Heart right ventricle (tissue), 16 donors: Measurements from ENCODE around the gene FBL. TPM values are rescaled to one million over a fixed set of nuclear protein-coding genes. Genes with fewer than 3 reads are reported as not detected.

Experiments
- ATAC-seq, 8 donors: fragments of 200-7000 bp; cut with Tn5 transposase; one replicate each; pipeline ENCODE4 v1.9.1; 2020; ENCODE audit warnings: mild to moderate bottlenecking in 8 of 8, moderate library complexity in 8 of 8, moderate number of reproducible peaks in 1 of 8
- DNase-seq, 2 donors: peaks; one replicate each; pipeline ENCODE4 v3.0.0-alpha.2; 2020
- H3K27ac ChIP-seq, 10 donors: fragments of 200-600 bp; sonication (generic) in 2 of 10; one replicate each; pipeline versions ENCODE4 v1.5.0 to v1.8.0; 2020 to 2022; ENCODE audit warnings: mild to moderate bottlenecking in 3 of 10
- H3K27me3 ChIP-seq, 7 donors: fragments of 200-600 bp; one replicate each; pipeline ENCODE4 v1.8.0; 2021 to 2022; ENCODE audit warnings: mild to moderate bottlenecking in 2 of 7
- H3K36me3 ChIP-seq, 9 donors: fragments of 200-600 bp; sonication (generic) in 1 of 9; one replicate each; pipeline versions ENCODE4 v1.5.0 to v1.8.0; 2020 to 2022; ENCODE audit warnings: mild to moderate bottlenecking in 2 of 9
- H3K4me1 ChIP-seq, 9 donors: fragments of 200-600 bp; sonication (generic) in 1 of 9; one replicate each; pipeline versions ENCODE4 v1.5.0 to v1.8.0; 2020 to 2022; ENCODE audit warnings: mild to moderate bottlenecking in 4 of 9
- H3K4me3 ChIP-seq, 10 donors: fragments of 200-600 bp; sonication (generic) in 2 of 10; one replicate each; pipeline versions ENCODE4 v1.5.0 to v1.8.0; 2020 to 2022; ENCODE audit warnings: mild to moderate bottlenecking in 7 of 10, moderate library complexity in 2 of 10
- H3K9me3 ChIP-seq, 11 donors: fragments of 200-600 bp in 10 of 11; sonication (generic) in 2 of 11; one replicate each; pipeline versions ENCODE4 v1.5.0 to v1.8.0; 2013 to 2022; ENCODE audit warnings: mild to moderate bottlenecking in 2 of 11, control low read depth in 1 of 11, moderate library complexity in 1 of 11
- WGBS, 2 donors: extraction: QIAGEN DNeasy Blood & Tissue Kit; methylation state at CpG; one replicate each; pipeline ENCODE4 v1.1.7; 2013; ENCODE audit warnings: inconsistent platforms in 1 of 2; 5-methylcytosine and 5-hydroxymethylcytosine counted together
- intact Hi-C, 10 donors: fragments of 100-400 bp; cut with DNase I; formaldehyde crosslinking; loops; one replicate each; pipeline versions ENCODE4 v1.11.1 to v1.14.2; 2022
- polyA plus RNA-seq, 2 donors: library from polyadenylated mRNA; stranded (reverse); fragments of 200-250 nt; gene quantifications; one replicate each; pipeline ENCODE4 v1.2.3, GENCODE V29; 2013
- total RNA-seq, 10 donors: library from RNA; stranded (reverse); fragmentation: NEBNext Ultra II Directional in 3 of 10; extraction: Animal tissue kit (Norgen Biotek cat#: 25700) in 3 of 10; gene quantifications; one replicate each; pipeline versions ENCODE4 v1.2.1 to v1.2.4, GENCODE V29; 2021 to 2023
- TF ChIP-seq, protein P1 (sequence below), 9 donors: fragments of 200-600 bp; sonication (generic) in 2 of 9; IDR thresholded peaks; one replicate each; pipeline versions ENCODE4 v1.5.0 to v1.8.0; 2021 to 2022; ENCODE audit warnings: antibody characterized with exemption in 9 of 9, mild to moderate bottlenecking in 5 of 9, moderate library complexity in 1 of 9
- donor health status: Arrhythmogenic right ventricular cardiomyopathy.
- donor health status: ischemic (EF 13 %, LVEDD 7.1; RV severe dilation, severe dysfunction).
- donor health status: healthy with polysubstance abuse.
- donor health status: DM: no; HTN: yes; CAD: no.
- donor health status: DM: no; HTN: no; CAD: no.
- donor health status: ischemic (EF 25% LVEDD 6.9; RV normal size, moderate dysfunction).
- donor health status: ischemic (EF 25% LVEDD 5.7; RV mildly dilated, moderate dysfunction).
- donor health status: healthy.
- donor health status: DM: yes; HTN: yes; CAD: no.
- donor health status: Ischemic cardiomyopathy.
- donor health status: ischemic (EF 35%, LVEDD 5.7; RV mildly dilated, moderate dysfunction).
- donor health status: nonischemic (EF 11% LVEDD 7.7; RV severe dilation, severe dysfunction).
- donor health status: DM: yes; HTN: yes; CAD: no.
- donor health status: PGD.
- donor health status: ischemic (EF 29% LVEDD 5.4; RV normal size, mild dysfunction).
- donor health status: nonischemic (EF 23%, LVEDD 6.1; RV moderate dilation, normal function).

FBL gene
- total and polyA plus RNA-seq, 12 donors, result 52.7 to 192 (median 73.9) TPM

DNA sequence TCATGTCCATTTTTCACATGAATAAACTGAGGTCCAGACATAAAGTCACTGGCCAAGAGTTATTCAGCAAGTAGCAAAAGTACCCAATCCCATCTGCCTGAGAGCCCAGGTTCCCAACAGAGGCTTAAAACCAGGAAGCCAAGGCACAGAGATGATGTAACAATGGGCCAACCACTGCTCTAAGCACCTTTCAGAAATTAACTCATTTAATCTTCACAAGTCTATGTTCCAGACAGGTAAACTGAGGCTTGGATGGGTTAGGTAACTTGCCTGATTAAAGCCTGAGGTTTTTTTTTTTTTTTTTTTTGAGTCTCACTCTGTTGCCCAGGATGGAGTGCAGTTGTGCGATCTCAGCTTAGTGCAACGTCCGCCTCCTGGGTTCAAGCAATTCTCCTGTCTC is 8.2 kb downstream of the FBL start:
- 94 to 97% methylated on average over 3 of the region's 3 CpGs for WGBS, 2 donors
- H3K4me1 ChIP-seq, result peaks cover 0 to 24% (median 17%) of the 10 kb centered on the region in 9 donors
- no peaks in the 10 kb centered on the region for H3K27me3 ChIP-seq
- peaks cover 0 to 61% (median 34%) of the 10 kb centered on the region in 9 donors for H3K36me3 ChIP-seq
- DNase-seq, result no peak
- intact Hi-C loops, result loop anchor here in 1 of 10 donors (10.0 kb wide), 1 partner anchor 303 kb away; the partner anchor contains the start of gene EID2B
- TF ChIP-seq, protein P1, sequence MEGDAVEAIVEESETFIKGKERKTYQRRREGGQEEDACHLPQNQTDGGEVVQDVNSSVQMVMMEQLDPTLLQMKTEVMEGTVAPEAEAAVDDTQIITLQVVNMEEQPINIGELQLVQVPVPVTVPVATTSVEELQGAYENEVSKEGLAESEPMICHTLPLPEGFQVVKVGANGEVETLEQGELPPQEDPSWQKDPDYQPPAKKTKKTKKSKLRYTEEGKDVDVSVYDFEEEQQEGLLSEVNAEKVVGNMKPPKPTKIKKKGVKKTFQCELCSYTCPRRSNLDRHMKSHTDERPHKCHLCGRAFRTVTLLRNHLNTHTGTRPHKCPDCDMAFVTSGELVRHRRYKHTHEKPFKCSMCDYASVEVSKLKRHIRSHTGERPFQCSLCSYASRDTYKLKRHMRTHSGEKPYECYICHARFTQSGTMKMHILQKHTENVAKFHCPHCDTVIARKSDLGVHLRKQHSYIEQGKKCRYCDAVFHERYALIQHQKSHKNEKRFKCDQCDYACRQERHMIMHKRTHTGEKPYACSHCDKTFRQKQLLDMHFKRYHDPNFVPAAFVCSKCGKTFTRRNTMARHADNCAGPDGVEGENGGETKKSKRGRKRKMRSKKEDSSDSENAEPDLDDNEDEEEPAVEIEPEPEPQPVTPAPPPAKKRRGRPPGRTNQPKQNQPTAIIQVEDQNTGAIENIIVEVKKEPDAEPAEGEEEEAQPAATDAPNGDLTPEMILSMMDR (IDR thresholded peaks at IDR 0.05), result no peak
- H3K9me3 ChIP-seq, result no peaks in the 10 kb centered on the region
- no peak for ATAC-seq
- H3K27ac ChIP-seq, result no peak overlapping the region
- H3K4me3 ChIP-seq, result no peak overlapping the region

- Histone ChIP-seq H3K4me1 (peaks cover 0 to 23% (median 21%) of the 10 kb centered on the region in 9 donors), H3K9me3 (no peaks in the 10 kb centered on the region), H3K36me3 (peaks cover 0 to 75% (median 51%) of the 10 kb centered on the region in 9 donors), H3K4me3 (peak overlapping the region in 9 of 10 donors; percentile 69 to 97 (median 79)), H3K27ac (peak overlapping the region in 9 of 10 donors; percentile 41 to 94 (median 90)), H3K27me3 (no peaks in the 10 kb centered on the region)
- no peak for DNase-seq
- TF ChIP-seq, protein P1 (IDR thresholded peaks at IDR 0.05), result no peak
- WGBS, 2 donors, result 44 to 46% methylated on average over 19 of the region's 19 CpGs
- intact Hi-C loops, result loop anchor here in 1 of 10 donors (10.0 kb wide), 1 partner anchor 300 kb away; the partner anchor contains the start of gene EID2B
- ATAC-seq, result no peak
Measured at GRCh38 chr19:39834287-39834841, 11.8 kb downstream of the FBL start.

DNA sequence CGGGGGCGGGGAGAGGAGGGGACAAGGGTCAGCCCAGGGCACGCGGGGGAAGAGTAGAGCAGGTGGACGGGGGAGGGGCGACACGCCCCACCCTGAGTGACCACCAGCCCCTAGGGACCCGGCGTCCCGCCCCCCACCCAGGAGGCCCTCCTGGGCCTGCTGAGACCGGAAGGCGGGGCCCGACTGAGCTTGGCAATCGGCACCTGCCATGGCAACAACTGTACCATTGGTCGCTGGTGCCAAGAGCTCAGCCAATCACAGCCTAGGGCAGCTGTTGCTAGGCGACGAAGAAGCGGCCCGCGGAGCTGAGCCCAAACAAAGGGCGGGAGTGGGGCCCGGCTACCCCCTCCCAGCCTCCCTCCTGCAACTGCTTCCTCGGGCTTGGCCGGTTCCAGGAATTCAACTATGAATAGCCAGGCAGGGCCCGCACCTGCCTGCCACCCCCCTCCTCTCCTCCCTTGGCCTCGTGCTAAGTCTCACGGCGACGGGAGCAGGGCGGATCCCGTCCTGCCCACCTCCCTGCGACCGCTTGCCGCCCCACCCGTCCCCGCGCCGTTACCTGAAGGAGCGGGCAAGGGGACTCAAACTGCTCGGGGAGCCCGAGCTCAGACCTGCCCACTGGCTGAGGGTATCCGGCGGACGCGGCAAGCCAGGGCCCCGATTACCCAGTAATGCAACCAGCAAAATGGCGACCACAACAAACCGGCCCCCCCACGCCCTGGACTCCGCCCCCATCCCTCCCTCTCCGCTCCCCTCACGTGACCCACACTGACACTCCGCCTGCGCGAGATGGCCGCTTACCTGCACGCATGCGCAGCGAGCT is 12.5 kb downstream of the FBL start, which contains the start of gene DYRK1B:
Gene DYRK1B, minus strand, starts transcription at position 699 of the 823 bp plus-strand sequence. CDS start 2,295 bp downstream, outside the sequence.
- intact Hi-C loops, result loop anchor here in 3 of 10 donors (1.0 to 10.0 kb wide), 2 partner anchors 9 to 299 kb away; partner anchors contain the start of gene EID2B (in 1 of the 3)

DNA sequence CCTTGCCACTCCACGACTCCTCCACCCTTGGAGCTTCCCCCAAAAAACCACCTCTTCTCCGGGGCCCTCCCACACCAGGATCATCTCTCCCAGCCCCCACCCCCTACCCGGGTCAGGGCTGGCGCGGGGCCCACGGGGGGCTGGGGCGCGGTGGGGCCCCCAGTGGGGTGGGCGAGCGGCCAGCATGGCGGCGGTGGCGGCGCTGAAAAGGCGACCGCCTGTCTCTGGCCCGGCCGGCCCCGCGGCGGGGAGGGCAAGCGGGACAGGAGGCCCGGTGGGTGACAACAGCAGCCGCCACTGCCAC is 13.1 kb downstream of the FBL start:
- TF ChIP-seq, protein P1 (IDR thresholded peaks at IDR 0.05), result no peak
- intact Hi-C loops, result loop anchor here in 3 of 10 donors (1.0 to 10.0 kb wide), 2 partner anchors 9 to 298 kb away; partner anchors contain the start of gene EID2B (in 1 of the 3)
- H3K4me3 ChIP-seq, result peak overlapping the region; percentile 69 to 97 (median 82)
- H3K27me3 ChIP-seq, result no peaks in the 10 kb centered on the region
- no peak for DNase-seq
- no peaks in the 10 kb centered on the region for H3K9me3 ChIP-seq
- H3K27ac ChIP-seq, result peak overlapping the region; percentile 61 to 94 (median 90)
- peaks cover 0 to 75% (median 57%) of the 10 kb centered on the region in 9 donors for H3K36me3 ChIP-seq
- peaks cover 0 to 33% (median 23%) of the 10 kb centered on the region in 9 donors for H3K4me1 ChIP-seq
- WGBS, 2 donors, result 0 to 2% methylated on average over 24 of the region's 24 CpGs
- ATAC-seq, result no peak

More for the DNA sequence above, 12.5 kb downstream of the FBL start, which contains the start of gene DYRK1B:
- Histone ChIP-seq H3K4me1 (peaks cover 0 to 27% (median 23%) of the 10 kb centered on the region in 9 donors), H3K27ac (peak within 1 kb of the TSS; percentile 61 to 94 (median 90)), H3K9me3 (no peaks in the 10 kb centered on the region), H3K36me3 (peaks cover 0 to 75% (median 55%) of the 10 kb centered on the region in 9 donors), H3K27me3 (no peaks in the 10 kb centered on the region), H3K4me3 (peak within 1 kb of the TSS; percentile 69 to 97 (median 82))
- ATAC-seq, result peak; percentile 94 to 97 (median 96)
- DNase-seq, result peak; percentile 98 to 99
- TF ChIP-seq, protein P1 (IDR thresholded peaks at IDR 0.05), result no peak
- 1% methylated on average over 52 to 58 of the region's 59 CpGs for whole genome bisulfite sequencing, 2 donors
